Measurements from ENCODE around the gene SNX19. TPM values are rescaled to one million over a fixed set of nuclear protein-coding genes. Genes with fewer than 3 reads are reported as not detected.
A peak's percentile ranks its signal among the peaks of the same experiment; 100 is the strongest.

SNX19 gene
- total and polyA plus RNA-seq, 2 of the 4 experiments (the other 2 are of a cell fraction): 35.9 to 113 TPM

- Histone ChIP-seq H3K9ac (ENCODE audit: low read depth, low read length) (no peak overlapping the region), H3K4me1 (ENCODE audit: control insufficient read depth, insufficient read depth, low read length) (peaks cover 5% of the 10 kb centered on the region)
Measured at GRCh38 chr11:130890039-130890745, 26.1 kb downstream of the SNX19 start.

More at GRCh38 chr11:130890039-130890745, 26.1 kb downstream of the SNX19 start:
- in situ Hi-C loops (cut with MboI; ENCODE audit: low sequenced_read_pairs): loop anchor here (10.0 kb wide), 1 partner anchor 685 kb away; no protein-coding TSS in a partner anchor
- CTCF ChIA-PET: no interaction called here
- Histone ChIP-seq H3K4me3 (ENCODE audit: insufficient read depth, low read depth, low read length) (no peak overlapping the region), H4K20me1 (ENCODE audit: insufficient read depth, low read length) (no peaks in the 10 kb centered on the region), H2AK5ac (ENCODE audit: low read depth, low read length) (no peak overlapping the region), H2BK5ac (ENCODE audit: low read depth, low read length, poor library complexity, severe bottlenecking) (no peak overlapping the region), H3K9me3 (ENCODE audit: control insufficient read depth, insufficient read depth, low read length) (no peaks in the 10 kb centered on the region), H3K27ac (ENCODE audit: insufficient read depth, low read length) (no peak overlapping the region), H3K9me1 (ENCODE audit: insufficient read depth, low read length) (no peaks in the 10 kb centered on the region; the same call in 1 of the 2 replicates), H3K56ac (ENCODE audit: extremely low read depth, insufficient read depth, low read length) (no peak overlapping the region), H3K79me1 (ENCODE audit: low read depth in 1 of 2, low read length in 2 of 2) (peaks cover 22% of the 10 kb centered on the region in 2 experiments), H3K36me3 (ENCODE audit: control insufficient read depth, insufficient read depth, low read length) (peaks cover 20% of the 10 kb centered on the region), H3K14ac (replicated peaks; ENCODE audit: low read depth, low read length) (no peak overlapping the region), H2BK120ac (ENCODE audit: low read depth, low read length) (no peak overlapping the region), H3K18ac (ENCODE audit: low read depth, low read length) (no peak overlapping the region), H3K4ac (ENCODE audit: low read depth, low read length) (no peak overlapping the region), H4K8ac (ENCODE audit: low read depth in 2 of 2, low read length in 2 of 2) (no peak overlapping the region), H4K5ac (ENCODE audit: low read depth, low read length) (no peak overlapping the region), H2AK9ac (replicated peaks; ENCODE audit: low read depth, low read length, poor library complexity) (no peak overlapping the region), H3K4me2 (ENCODE audit: low read depth, low read length) (no peak overlapping the region), H2BK20ac (ENCODE audit: low read depth, low read length) (no peak overlapping the region), H3K23ac (ENCODE audit: low read depth, low read length) (no peak overlapping the region), H4K91ac (ENCODE audit: insufficient read depth, low read depth, low read length) (no peak overlapping the region), H2BK15ac (ENCODE audit: low read depth, low read length) (no peak overlapping the region), H3K27me3 (ENCODE audit: control insufficient read depth, insufficient read depth, low read length) (no peaks in the 10 kb centered on the region), H2AFZ (replicated peaks; ENCODE audit: low read length, poor library complexity) (no peak overlapping the region)
- intact Hi-C loops (cut with micrococcal nuclease): loop anchor here (5.0 kb wide), 1 partner anchor 678 kb away; no protein-coding TSS in a partner anchor
- TF ChIP-seq ELK1 (IDR thresholded peaks at IDR 0.05; ENCODE audit: borderline replicate concordance, low read depth, low read length) (no peak), RCOR1 (IDR thresholded peaks at IDR 0.05; ENCODE audit: insufficient replicate concordance, low read length) (no peak), USF2 (IDR thresholded peaks at IDR 0.05; ENCODE audit: low read depth, low read length) (no peak), MAZ (IDR thresholded peaks at IDR 0.05; ENCODE audit: borderline replicate concordance, low read depth, low read length) (no peak), CHD1 (IDR thresholded peaks at IDR 0.05; ENCODE audit: low read depth, low read length) (no peak)
- DNase-seq: peak; percentile 12
- ATAC-seq (ENCODE audit: low read depth): no peak
- no TSS peak for BruUV-seq (replicated peaks)
- POLR2A ChIA-PET (ENCODE audit: unreplicated experiment): no interaction called here
- dilution Hi-C loops (cut with HindIII; ENCODE audit: low sequenced_read_pairs, unreplicated experiment): no loop called here
- 100% methylated on average over 2 of the region's 2 CpGs; no CpG with 5 or more reads in 1 of the 2 experiments for WGBS, 2 experiments (ENCODE audit: extremely low coverage in 2 of 2, insufficient read length in 1 of 2)
